ENCODE data around the gene KHNYN.
"Not testable (repeated sequence)": the region's sequence is repeated elsewhere in the genome, so short reads cannot be mapped to it uniquely, and the experiment has no call there.

The KHNYN gene

GRCh38 chr14:24429395-24430142, at the start of gene KHNYN, which contains the start of gene CBLN3:
TSS of gene KHNYN (plus strand) at chr14:24429954. CDS start at chr14:24430731, 777 bp downstream.
TSS of gene CBLN3 (minus strand) at chr14:24429668. CDS start at chr14:24429054, 614 bp downstream.
- DNase-seq (ENCODE audit: low spot score): peak; percentile 90

- peak; percentile 94 for DNase-seq (ENCODE audit: low spot score)
Observed at GRCh38 chr14:24381363-24382063, 48.2 kb upstream of the KHNYN start.

GRCh38 chr14:24382064-24382371, 47.7 kb upstream of the KHNYN start:
- peak; percentile 75 for DNase-seq (ENCODE audit: low spot score)

GRCh38 chr14:24384169-24384568, 45.6 kb upstream of the KHNYN start:
- no peak for DNase-seq (ENCODE audit: low spot score)

DNA sequence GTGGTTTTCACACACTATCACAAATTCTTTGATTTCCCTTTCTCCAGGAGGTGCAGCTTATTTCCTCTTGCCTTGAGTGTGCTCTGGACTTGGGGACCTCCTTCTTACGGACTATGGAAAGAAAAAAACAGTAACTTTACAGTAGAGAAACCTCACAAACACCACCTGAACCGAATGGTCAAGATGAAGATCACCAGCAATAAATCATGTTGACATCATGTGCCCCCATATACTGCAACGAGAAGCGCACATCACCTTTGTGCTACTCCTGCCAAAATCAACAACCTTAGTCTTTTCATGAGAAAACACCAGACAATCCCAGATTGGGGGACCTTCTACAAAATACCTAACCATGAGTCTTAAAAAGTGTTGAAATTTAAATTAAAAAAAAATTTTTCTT, 44.2 kb upstream of the KHNYN start:
- no peak for DNase-seq (ENCODE audit: low spot score)

DNA sequence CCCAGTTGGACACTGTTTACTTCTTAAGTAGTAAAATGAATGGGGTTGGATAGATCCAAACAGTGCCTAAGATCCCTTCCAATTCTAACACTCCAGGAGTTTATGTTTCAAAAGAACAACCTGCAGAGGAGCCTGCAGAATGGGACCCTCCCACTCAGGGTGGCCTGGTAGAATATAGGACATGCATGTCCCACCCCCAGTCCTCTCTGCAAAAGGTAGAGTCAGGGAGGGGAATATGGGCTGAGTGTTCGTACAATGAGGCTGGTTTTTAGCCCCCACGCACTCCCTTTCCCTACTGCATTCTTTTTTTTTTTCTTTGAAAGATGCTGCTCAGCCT, 42.8 kb upstream of the KHNYN start:
- no peak for DNase-seq (ENCODE audit: low spot score)

DNA sequence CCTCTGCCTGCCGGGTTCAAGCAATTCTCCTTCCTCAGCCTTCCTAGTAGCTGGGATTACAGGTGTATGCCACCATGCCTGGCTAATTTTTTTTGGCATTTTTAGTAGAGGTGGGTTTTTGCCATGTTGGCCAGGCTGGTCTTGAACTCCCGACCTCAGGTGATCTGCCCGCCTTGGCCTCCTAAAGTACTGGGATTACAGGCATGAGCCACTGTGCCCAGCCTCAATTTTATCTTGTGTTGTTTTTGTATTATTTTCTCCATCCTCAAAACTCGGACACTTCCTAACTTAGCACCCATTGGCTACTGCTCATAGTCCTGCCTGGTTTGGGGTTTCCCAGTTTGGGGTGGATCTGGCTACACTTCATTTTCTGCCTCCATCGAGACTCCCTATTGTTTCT, 42.2 kb upstream of the KHNYN start:
- not testable (repeated sequence) for DNase-seq (ENCODE audit: low spot score)

DNA sequence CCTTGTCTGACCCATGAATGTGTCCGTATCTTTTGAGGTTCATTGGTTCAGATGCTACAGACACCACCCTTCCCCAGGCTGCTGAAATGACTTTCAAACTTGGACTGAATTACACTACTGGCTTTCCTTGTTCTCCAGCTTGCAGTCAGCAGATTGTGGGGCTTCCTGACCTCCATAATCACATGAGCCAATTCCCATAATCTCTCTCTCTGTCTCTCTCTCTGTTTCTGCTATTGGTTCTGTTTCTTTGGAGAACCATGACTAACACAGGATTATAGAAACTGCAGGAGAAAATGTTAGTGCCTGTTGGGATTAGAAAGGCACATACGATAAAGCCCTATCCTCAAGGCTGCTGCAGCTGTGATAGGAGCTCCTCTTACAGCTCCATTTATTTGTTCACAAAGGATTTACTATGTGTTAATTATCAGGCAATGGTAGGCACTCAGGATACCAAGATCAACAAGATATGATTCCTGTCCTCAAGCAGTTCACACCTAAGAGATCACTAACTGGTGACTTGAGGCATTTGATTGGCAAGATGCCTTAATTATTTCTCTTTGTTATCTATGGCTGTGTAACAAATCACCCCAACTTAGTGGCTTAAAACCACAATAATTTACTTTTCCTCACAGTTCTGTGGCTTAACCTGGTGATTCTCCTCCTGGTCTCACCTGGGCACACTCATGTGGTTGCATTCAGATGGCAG, 41.1 kb upstream of the KHNYN start:
- no peak for DNase-seq (ENCODE audit: low spot score)

GRCh38 chr14:24389226-24389848, 40.4 kb upstream of the KHNYN start:
- DNase-seq (ENCODE audit: low spot score): no peak

DNA sequence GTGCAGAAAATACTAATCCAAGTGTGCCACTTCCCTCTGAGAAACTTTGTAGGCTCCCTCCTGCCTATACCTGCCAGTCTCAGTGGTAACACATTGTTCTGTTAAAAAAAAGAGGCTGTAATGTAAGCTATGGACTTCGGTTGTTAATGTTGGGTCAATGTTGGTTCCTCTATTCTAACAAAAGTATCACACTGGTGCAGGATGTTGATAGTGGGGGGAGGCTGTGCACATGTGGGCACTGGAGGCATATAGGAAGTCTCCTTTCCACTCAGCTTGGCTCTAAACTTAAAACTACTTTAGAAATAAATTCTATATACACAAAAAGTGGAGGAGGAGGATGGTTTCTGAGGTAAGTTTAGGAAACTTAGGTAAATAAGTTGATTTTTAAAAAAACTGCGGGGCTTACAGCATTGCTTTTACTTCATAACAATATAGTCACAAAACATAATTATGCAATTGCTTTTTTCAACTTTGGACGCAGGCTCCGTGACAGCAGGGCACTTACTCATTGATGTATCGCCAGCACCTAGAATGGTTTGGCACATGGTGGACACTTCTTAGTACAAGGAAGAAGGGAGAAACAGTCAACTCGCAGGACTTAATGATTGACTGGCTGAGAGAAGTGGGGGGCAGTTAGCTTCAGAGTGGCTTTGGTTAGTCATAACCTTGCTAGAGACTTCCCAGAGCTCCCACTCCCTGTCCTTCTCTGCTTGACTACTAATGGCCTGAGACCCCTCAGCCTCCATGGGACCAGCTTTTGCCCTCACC, 38.9 kb upstream of the KHNYN start:
- DNase-seq (ENCODE audit: low spot score): no peak

DNA sequence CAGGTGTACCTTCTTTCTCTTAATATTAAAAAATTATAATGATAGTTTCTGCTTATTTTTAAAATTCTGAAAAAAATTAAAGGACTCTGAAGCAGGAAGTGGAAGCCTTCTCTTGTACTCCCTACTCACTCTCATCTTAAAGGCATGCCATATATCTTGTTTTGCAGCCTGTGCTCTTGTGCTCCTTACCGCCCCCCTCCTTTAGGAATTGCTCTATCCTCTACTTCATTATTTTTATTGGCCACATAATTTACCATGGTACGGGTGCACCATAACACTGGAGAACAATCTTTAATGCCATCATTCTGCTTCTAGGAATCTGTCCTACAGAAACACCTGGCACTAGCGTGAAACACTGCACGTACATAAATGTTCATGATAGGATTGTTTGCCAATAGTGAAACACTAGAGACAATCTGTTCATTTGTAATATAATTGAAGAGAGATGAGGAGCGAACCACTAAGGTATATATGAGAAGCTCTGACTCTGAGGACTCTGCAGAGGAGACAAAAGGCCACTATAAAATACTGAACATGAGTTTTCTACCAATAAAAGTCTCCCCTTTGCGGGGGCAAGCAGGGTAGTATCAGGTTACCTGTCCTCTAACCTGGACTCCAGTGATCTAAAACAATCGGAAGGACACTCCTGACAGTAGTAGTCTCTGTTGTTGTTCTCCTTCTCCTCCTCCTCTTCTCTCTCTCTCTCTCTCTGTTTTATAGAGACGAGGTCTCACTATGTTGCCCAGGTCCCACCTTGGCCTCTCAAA, 37.2 kb upstream of the KHNYN start:
- DNase-seq (ENCODE audit: low spot score): no peak

- no peak for DNase-seq (ENCODE audit: low spot score)
Observed at GRCh38 chr14:24394275-24394674, 35.5 kb upstream of the KHNYN start.

DNA sequence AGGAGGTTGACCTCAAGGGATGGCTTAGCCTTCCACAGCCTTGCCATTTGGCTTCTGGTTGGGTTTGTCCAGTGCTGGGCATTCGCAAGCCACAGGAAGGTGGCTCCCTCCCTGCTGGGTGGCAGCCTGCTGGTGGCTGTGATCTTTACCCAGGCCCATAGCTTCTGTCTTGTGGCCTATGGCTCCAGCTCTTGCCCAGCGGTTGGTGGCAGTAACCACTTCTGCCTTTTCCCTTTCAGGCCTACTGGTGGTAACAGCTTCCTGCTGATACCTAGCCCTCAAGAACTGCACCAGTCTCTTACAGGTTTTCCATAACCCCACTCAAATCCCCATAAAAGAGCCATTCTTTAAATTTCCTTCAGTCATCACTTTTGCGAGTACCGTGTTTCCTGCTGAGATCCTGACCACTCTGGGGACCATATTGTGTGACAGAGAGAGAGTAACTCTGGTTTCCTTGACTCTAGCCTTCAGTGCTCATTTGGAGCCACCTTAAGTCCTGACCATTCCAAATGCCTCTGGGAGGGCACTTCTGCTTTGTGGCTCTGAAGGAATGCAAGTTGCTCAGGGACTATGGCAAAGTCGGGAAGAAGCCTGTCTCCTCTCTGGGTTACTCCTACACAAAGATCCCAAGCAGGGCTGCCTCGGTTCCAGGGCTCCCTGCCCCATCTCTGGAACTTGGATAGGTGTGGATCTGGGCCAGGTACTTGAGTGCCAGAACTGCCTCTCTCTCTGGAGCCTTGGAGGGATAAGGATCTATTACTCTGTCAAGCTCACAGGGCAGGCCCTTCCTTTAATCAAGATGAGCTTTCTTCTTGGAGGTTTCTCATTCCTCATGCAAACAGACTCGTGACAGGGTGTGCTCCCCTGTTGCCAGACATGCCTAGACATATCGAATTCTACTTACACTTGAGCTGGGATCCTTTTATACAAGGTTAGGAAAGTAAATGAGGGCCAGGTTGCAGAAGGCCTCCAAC, 33.9 kb upstream of the KHNYN start:
- no peak for DNase-seq (ENCODE audit: low spot score)

GRCh38 chr14:24397639-24398292, 32.0 kb upstream of the KHNYN start:
- no peak for DNase-seq (ENCODE audit: low spot score)

GRCh38 chr14:24398293-24398652, 31.5 kb upstream of the KHNYN start:
- peak; percentile 46 for DNase-seq (ENCODE audit: low spot score)

GRCh38 chr14:24398653-24399446, 30.9 kb upstream of the KHNYN start, which contains the start of gene NYNRIN:
TSS of gene NYNRIN (plus strand) at chr14:24399003. CDS start at chr14:24399247, 244 bp downstream.
- DNase-seq (ENCODE audit: low spot score): peak; percentile 42

- peak; percentile 45 for DNase-seq (ENCODE audit: low spot score)
Observed at GRCh38 chr14:24399447-24399822, 30.3 kb upstream of the KHNYN start.

DNA sequence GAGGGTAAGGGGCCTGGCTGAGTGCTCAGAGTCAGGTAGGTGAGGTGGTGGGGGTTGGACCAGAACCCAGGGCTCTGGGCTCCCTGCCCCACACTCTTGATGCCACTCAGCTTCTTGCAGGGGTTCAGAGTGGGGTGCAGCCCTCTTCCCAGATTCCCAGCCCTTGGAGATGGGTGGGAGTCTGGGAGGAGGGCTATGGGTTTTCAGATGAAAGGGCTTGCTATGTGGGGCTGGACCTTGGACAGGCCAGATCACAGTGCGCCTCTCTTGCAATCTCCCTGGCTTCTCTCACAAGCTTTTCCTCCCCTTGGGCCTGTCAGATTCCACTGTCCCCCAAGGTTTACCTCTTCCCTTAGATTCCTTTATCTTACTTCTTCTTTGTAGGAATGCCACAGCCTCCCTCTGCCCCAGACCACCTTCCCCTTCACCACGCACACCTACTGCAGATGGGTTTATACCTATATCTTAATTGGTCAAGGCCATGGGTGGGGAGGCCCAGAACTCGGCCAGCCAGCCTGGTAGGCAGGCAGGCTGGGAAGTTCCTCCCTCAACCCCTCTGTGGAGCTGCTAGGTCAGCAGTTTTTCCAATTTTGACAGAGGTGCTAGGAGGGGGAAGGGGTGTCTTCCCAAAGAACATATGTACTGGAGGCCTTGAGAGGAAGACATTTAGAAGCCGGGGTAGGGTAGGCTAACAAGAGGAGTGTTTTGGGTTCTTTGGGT, 29.6 kb upstream of the KHNYN start:
- DNase-seq (ENCODE audit: low spot score): no peak
